Retinal pigment epithelial cell (primary cell): ENCODE data around the gene AKAP13.

Source experiments
- DNase-seq: peaks from one replicate; pipeline ENCODE4 v3.0.0-alpha.2; 2010; ENCODE audit warnings: low read depth
- H3K4me3 ChIP-seq: 2 replicates; pipeline ENCODE4 v1.5.1; 2011; ENCODE audit warnings: mild to moderate bottlenecking, low read length, control low read depth, moderate library complexity
- TF ChIP-seq, protein P1 (sequence below): conservative IDR thresholded peaks from 2 replicates; pipeline ENCODE4 v1.5.1; 2011; ENCODE audit warnings: low read depth, low read length, control low read depth, inconsistent platforms

The AKAP13 gene

DNA sequence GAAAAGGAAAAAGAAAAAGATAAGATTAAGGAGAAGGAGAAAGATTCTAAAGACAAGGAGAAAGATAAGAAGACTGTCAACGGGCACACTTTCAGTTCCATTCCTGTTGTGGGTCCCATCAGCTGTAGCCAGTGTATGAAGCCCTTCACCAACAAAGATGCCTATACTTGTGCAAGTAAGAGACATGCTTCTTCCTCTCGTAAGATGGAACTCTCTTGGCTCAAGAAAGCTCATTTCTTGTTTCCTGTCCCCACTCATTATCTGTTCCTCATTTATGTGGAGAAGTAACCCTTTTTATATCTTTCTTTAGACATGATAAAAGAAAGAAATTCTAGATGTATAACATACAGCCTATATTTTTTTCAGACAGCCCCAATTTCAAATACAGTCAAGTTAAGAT is 312.9 kb downstream of the AKAP13 start:
- no peak overlapping the region for H3K4me3 ChIP-seq

DNA sequence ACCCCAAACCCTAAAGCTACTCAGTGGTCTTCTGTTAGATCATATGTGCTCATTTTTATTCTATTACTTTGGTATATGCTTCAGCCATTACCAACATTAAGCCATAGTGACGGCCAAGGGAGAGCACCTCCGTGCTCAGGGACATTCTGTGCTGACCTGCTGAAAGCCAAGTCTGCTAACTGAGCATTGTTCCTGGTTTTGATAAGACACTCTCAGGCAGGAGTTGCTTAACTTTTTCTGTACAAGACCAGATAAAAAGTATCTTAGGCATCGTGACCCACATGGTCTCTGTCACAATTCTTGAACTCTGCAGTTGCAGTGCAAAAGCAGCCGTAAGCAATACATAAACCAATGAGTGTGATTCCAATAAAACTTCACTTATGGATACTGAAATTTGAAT is 313.7 kb downstream of the AKAP13 start:
- no peak for DNase-seq
- no peak overlapping the region for H3K4me3 ChIP-seq
- TF ChIP-seq, protein P1, sequence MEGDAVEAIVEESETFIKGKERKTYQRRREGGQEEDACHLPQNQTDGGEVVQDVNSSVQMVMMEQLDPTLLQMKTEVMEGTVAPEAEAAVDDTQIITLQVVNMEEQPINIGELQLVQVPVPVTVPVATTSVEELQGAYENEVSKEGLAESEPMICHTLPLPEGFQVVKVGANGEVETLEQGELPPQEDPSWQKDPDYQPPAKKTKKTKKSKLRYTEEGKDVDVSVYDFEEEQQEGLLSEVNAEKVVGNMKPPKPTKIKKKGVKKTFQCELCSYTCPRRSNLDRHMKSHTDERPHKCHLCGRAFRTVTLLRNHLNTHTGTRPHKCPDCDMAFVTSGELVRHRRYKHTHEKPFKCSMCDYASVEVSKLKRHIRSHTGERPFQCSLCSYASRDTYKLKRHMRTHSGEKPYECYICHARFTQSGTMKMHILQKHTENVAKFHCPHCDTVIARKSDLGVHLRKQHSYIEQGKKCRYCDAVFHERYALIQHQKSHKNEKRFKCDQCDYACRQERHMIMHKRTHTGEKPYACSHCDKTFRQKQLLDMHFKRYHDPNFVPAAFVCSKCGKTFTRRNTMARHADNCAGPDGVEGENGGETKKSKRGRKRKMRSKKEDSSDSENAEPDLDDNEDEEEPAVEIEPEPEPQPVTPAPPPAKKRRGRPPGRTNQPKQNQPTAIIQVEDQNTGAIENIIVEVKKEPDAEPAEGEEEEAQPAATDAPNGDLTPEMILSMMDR = no peak

More for the DNA sequence above, 312.9 kb downstream of the AKAP13 start:
- TF ChIP-seq, protein P1 = no peak
- DNase-seq = no peak

GRCh38 chr15:85700767-85701166 is 320.4 kb downstream of the AKAP13 start:
- H3K4me3 ChIP-seq = no peak overlapping the region
- TF ChIP-seq, protein P1 = no peak
- no peak for DNase-seq

GRCh38 chr15:85702321-85703101 is 322.1 kb downstream of the AKAP13 start:
- no peak overlapping the region for H3K4me3 ChIP-seq
- TF ChIP-seq, protein P1 = no peak
- no peak for DNase-seq

DNA sequence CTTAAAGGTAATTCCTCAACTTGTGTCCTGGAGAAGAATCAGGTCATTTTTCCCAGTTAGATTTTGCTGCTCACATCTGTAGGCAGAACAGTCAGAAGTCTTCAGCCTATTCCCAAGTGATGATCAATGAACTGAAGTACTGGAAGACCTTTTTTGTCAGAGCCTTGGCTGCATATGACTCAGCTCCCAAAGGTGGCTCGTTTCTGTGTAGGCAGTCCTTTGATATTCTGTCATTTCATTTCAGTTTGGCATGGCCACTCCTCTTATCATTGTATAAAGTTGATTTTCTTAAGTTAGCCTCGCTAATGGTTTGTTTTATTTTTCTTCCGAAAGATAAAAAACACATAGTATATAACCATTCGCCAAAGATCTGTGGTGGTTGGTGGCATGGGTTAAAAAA is 323.7 kb downstream of the AKAP13 start:
- H3K4me3 ChIP-seq = no peak overlapping the region
- DNase-seq = no peak
- TF ChIP-seq, protein P1 = no peak

GRCh38 chr15:85704720-85705429 is 324.5 kb downstream of the AKAP13 start:
- no peak overlapping the region for H3K4me3 ChIP-seq
- TF ChIP-seq, protein P1 = no peak
- no peak for DNase-seq
